ENCODE data around the gene CNIH1.

DNA sequence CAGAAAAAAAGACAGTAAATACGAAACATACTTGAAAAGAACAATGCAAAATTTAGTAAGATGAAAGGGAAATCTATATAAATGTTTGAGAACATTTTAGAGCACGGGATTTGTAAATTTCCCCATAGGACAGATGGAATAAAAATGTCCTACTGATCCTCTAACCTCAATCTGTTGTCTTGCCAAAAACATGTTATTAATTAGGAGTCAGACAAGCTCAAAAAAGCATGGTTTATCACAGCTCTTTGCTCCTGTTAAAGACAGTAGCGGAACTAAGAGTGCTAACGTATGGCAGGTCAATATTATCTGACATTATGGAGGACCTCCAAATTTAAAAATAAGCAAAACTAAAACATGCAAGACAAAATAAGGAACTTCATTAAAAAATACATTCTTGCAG, 34.7 kb upstream of the CNIH1 start:
- TF ChIP-seq, protein P1, sequence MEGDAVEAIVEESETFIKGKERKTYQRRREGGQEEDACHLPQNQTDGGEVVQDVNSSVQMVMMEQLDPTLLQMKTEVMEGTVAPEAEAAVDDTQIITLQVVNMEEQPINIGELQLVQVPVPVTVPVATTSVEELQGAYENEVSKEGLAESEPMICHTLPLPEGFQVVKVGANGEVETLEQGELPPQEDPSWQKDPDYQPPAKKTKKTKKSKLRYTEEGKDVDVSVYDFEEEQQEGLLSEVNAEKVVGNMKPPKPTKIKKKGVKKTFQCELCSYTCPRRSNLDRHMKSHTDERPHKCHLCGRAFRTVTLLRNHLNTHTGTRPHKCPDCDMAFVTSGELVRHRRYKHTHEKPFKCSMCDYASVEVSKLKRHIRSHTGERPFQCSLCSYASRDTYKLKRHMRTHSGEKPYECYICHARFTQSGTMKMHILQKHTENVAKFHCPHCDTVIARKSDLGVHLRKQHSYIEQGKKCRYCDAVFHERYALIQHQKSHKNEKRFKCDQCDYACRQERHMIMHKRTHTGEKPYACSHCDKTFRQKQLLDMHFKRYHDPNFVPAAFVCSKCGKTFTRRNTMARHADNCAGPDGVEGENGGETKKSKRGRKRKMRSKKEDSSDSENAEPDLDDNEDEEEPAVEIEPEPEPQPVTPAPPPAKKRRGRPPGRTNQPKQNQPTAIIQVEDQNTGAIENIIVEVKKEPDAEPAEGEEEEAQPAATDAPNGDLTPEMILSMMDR (IDR thresholded peaks at IDR 0.05), result no peak
- no peak for TF ChIP-seq POLR2A (IDR thresholded peaks at IDR 0.05)
